Measurements from ENCODE around the gene ZC2HC1C. TPM values are rescaled to one million over a fixed set of nuclear protein-coding genes. Genes with fewer than 3 reads are reported as not detected.

ZC2HC1C gene
- total and polyA plus RNA-seq, 2 of the 13 experiments (the other 11 are each of a cell fraction or from before 2014, with no cell fraction given): 3.3 to 3.5 TPM

DNA sequence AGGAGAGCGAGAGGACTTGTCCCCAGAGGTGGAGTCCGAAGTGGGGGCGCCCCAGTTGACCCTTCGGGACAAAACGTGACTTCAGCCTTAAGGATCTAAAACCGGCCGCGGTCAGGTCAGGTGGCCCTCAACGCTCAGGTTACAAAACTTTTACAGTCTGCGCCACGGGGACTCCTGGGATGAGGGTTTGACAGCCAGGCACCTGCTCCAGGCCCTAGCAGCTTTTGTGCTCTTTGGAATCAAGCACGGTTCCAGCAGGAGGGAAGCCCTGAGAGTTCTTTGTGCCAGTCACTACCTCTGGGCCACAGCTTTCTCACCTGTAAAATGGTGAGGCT, 337 bp downstream of the ZC2HC1C start (continued):
- no peak for TF ChIP-seq ATAD3A (CRISPR knock-in tag; IDR thresholded peaks at IDR 0.05)
- TF ChIP-seq POGZ (CRISPR knock-in tag; IDR thresholded peaks at IDR 0.05): peak; percentile 18; the same call in 1 of the 2 replicates
- TF ChIP-seq SIX1 (CRISPR knock-in tag; IDR thresholded peaks at IDR 0.05; ENCODE audit: borderline replicate concordance): peak; percentile 15; the same call in 1 of the 2 replicates
- no peak for TF ChIP-seq ARNT2 (CRISPR knock-in tag; IDR thresholded peaks at IDR 0.05; ENCODE audit: low read depth)
- TF ChIP-seq, protein P1, sequence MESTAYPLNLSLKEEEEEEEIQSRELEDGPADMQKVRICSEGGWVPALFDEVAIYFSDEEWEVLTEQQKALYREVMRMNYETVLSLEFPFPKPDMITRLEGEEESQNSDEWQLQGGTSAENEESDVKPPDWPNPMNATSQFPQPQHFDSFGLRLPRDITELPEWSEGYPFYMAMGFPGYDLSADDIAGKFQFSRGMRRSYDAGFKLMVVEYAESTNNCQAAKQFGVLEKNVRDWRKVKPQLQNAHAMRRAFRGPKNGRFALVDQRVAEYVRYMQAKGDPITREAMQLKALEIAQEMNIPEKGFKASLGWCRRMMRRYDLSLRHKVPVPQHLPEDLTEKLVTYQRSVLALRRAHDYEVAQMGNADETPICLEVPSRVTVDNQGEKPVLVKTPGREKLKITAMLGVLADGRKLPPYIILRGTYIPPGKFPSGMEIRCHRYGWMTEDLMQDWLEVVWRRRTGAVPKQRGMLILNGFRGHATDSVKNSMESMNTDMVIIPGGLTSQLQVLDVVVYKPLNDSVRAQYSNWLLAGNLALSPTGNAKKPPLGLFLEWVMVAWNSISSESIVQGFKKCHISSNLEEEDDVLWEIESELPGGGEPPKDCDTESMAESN (CRISPR knock-in tag; conservative IDR thresholded peaks at IDR 0.05): 0 out of 2 replicates have a peak, but pooled peaks have one; percentile 21
- TF ChIP-seq HOXA3 (CRISPR knock-in tag; IDR thresholded peaks at IDR 0.05): no peak
- TF ChIP-seq, protein P2, sequence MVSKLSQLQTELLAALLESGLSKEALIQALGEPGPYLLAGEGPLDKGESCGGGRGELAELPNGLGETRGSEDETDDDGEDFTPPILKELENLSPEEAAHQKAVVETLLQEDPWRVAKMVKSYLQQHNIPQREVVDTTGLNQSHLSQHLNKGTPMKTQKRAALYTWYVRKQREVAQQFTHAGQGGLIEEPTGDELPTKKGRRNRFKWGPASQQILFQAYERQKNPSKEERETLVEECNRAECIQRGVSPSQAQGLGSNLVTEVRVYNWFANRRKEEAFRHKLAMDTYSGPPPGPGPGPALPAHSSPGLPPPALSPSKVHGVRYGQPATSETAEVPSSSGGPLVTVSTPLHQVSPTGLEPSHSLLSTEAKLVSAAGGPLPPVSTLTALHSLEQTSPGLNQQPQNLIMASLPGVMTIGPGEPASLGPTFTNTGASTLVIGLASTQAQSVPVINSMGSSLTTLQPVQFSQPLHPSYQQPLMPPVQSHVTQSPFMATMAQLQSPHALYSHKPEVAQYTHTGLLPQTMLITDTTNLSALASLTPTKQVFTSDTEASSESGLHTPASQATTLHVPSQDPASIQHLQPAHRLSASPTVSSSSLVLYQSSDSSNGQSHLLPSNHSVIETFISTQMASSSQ (IDR thresholded peaks at IDR 0.05; ENCODE audit: low read depth): no peak
- TF ChIP-seq, protein P2 (CRISPR knock-in tag; IDR thresholded peaks at IDR 0.05; ENCODE audit: borderline replicate concordance): no peak
- no peak for TF ChIP-seq EHMT2 (IDR thresholded peaks at IDR 0.05; ENCODE audit: borderline replicate concordance, low read depth, low read length)
- TF ChIP-seq, protein P3, sequence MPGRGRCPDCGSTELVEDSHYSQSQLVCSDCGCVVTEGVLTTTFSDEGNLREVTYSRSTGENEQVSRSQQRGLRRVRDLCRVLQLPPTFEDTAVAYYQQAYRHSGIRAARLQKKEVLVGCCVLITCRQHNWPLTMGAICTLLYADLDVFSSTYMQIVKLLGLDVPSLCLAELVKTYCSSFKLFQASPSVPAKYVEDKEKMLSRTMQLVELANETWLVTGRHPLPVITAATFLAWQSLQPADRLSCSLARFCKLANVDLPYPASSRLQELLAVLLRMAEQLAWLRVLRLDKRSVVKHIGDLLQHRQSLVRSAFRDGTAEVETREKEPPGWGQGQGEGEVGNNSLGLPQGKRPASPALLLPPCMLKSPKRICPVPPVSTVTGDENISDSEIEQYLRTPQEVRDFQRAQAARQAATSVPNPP (CRISPR knock-in tag; IDR thresholded peaks at IDR 0.05): 0 out of 2 replicates have a peak, but pooled peaks have one; percentile 54
- TF ChIP-seq ZNF260 (CRISPR knock-in tag; IDR thresholded peaks at IDR 0.05; ENCODE audit: borderline replicate concordance, low read depth): no peak
- no peak for TF ChIP-seq ZNF547 (CRISPR knock-in tag; IDR thresholded peaks at IDR 0.05)
- TF ChIP-seq ZNF629 (CRISPR knock-in tag; conservative IDR thresholded peaks at IDR 0.05): peak; percentile 18; the same call in 1 of the 2 replicates
- TF ChIP-seq ZNF678 (CRISPR knock-in tag; IDR thresholded peaks at IDR 0.05): no peak
- TF ChIP-seq ZNF720 (CRISPR knock-in tag; IDR thresholded peaks at IDR 0.05): no peak
- TF ChIP-seq PITX1 (CRISPR knock-in tag; IDR thresholded peaks at IDR 0.05): peak; percentile 39; the same call in 1 of the 2 replicates
- no peak for TF ChIP-seq ZNF441 (CRISPR knock-in tag; IDR thresholded peaks at IDR 0.05; ENCODE audit: borderline replicate concordance)
- TF ChIP-seq ZNF644 (CRISPR knock-in tag; IDR thresholded peaks at IDR 0.05; ENCODE audit: low read depth): no peak
- TF ChIP-seq RBAK (CRISPR knock-in tag; IDR thresholded peaks at IDR 0.05): 0 out of 2 replicates have a peak, but pooled peaks have one; percentile 25
- TF ChIP-seq ZNF790 (CRISPR knock-in tag; IDR thresholded peaks at IDR 0.05; ENCODE audit: borderline replicate concordance): no peak
- 0 out of 2 replicates have a peak, but pooled peaks have one; percentile 33 for TF ChIP-seq RNF2 (conservative IDR thresholded peaks at IDR 0.05; ENCODE audit: low read depth)
- TF ChIP-seq ETV6 (CRISPR knock-in tag; conservative IDR thresholded peaks at IDR 0.05): 0 out of 2 replicates have a peak, but pooled peaks have one; percentile 5
- TF ChIP-seq ZNF207 (IDR thresholded peaks at IDR 0.05; ENCODE audit: borderline replicate concordance): no peak
- TF ChIP-seq, protein P4, sequence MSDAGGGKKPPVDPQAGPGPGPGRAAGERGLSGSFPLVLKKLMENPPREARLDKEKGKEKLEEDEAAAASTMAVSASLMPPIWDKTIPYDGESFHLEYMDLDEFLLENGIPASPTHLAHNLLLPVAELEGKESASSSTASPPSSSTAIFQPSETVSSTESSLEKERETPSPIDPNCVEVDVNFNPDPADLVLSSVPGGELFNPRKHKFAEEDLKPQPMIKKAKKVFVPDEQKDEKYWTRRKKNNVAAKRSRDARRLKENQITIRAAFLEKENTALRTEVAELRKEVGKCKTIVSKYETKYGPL (CRISPR knock-in tag; IDR thresholded peaks at IDR 0.05): no peak
- TF ChIP-seq ZNF501 (CRISPR knock-in tag; IDR thresholded peaks at IDR 0.05): peak; percentile 13; the same call in 1 of the 2 replicates
